Renal cortical epithelial cell (primary cell): ENCODE results near the gene TMEM217. TPM values are rescaled to one million over a fixed set of nuclear protein-coding genes. Genes with fewer than 3 reads are reported as not detected.
A peak's percentile ranks its signal among the peaks of the same experiment; 100 is the strongest.
"Not testable (repeated sequence)": the region's sequence is repeated elsewhere in the genome, so short reads cannot be mapped to it uniquely, and the experiment has no call there.

ENCODE experiments used
- DNase-seq: peaks from one replicate; pipeline ENCODE4 v3.0.0-alpha.2; 2011; ENCODE audit warnings: low read depth
- total RNA-seq: library from RNA; depleted of rRNA; stranded (reverse); fragments of >200 nt; gene quantifications from 2 replicates; pipeline ENCODE4 v1.2.3, GENCODE V29; 2014

TMEM217 gene
- total RNA-seq = 5.7 and 13.0 TPM in 2 replicates

DNA sequence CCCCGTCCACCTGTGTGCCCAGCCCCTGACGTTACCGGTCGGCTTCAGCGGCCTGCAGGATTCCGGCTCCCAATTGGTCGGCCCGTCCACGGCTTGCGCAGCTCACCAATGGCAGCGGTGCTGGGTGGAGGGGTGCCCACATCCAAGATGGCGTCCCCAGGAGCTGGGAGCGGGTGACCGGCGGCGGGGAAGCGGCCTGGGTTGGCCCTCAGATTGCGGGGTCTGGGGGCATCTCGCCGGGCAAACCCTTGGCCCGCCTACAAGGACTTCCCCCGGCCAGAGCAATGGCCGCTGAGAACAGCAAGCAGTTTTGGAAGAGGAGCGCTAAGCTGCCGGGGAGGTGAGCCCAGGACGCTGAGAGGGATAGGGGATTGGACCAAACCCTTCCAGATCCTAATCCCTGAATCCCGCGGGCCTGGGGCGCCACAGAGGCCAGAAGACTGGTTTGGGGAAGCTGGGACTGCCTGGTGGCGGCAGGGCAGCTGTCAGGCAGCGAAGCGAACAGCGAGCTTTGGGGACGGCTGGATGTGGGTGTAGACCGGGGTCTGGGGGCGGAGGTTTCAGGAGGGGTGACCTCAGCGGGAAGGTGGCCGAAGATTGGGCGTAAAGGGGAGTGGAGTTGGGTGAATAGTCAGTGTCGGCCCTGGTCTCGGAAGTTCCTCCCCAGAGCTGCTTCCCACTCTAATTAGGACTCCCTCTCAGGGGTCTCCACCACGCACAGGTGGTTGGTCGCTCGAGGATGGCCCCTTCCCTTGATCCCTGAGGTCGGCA, at the start of gene TMEM217, which contains the start of gene TBC1D22B:
Gene TMEM217, minus strand, starts transcription at position 511 of the 771 bp plus-strand sequence. CDS start 39,114 bp downstream, outside the sequence.
Gene TBC1D22B, plus strand, starts transcription at position 139 of the 771 bp plus-strand sequence. Its CDS starts 146 bp downstream, at position 285.
- peak; percentile 90 for DNase-seq

DNA sequence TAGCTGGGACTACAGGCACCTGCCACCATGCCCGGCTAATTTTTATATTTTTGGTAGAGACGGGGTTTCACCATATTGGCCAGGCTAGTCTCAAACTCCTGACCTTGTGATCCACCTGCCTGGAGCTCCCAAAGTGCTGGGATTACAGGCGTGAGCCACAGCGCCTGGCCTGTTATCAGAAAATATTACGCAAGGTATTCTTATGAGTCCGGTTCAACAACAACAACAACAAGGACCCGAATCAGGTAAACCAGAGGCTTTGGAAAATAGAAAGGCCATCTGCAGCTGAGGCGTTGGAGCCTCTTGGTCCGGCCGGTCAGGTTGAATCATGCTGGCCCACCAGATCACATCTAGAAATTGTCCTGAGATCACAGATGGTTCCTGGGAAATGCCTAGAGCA, 49.5 kb upstream of the TMEM217 start:
- not testable (repeated sequence) for DNase-seq

DNA sequence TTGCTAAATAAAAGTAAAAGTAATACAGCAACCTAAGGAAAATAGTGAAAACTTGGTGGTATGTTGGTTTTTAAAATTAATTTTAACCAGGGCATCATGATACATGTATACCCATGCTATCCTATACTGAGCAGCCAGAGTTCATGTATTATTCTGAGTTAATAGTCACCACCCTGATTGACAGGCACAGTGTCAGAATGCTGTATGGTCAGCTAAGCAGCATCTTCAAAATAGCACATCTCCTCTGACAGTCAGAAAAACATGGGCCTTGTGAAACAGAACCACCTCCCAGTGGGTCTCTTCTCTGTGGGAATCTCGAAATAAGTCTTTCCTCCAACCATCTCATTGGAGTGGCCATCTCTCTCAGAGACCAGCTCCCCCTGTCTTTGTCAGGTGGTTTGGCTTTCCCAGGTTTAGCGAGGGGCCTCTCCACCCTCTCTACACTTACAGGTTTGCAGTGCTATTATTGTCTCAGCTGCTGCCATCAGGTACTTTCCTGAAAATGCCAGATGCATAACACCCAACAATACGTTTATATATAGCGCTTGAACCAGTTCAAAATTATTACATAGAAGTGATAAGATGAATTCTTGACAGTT, 48.8 kb upstream of the TMEM217 start:
- DNase-seq = no peak

DNA sequence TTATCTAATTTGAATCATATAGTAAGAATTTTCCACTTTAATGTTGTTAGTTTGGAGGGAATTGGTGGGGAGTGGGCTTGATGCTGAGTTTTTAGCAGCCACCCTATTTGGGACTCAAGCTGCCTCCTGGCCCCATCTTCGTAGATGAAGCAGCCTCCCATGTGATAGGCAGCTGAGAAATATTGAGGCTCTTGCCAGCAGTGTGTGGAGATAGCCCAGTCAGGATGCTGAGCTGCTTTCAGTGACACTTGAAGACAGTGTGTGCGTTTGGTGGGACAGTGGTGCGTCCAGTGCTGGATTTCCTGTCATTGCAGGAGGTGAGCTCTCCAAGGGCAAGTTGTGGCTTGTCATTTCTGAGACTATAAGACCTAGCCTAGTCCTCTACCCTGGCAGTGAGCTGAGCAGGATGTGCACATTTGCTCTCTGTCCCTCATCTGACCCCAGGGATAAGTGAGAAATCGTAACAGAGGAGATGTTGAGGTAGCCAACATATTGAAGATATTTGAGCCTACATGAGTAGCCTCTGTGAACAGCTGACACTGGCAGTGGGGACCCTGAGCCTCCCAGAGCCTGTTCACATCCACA, 48.0 kb upstream of the TMEM217 start:
- DNase-seq = no peak

DNA sequence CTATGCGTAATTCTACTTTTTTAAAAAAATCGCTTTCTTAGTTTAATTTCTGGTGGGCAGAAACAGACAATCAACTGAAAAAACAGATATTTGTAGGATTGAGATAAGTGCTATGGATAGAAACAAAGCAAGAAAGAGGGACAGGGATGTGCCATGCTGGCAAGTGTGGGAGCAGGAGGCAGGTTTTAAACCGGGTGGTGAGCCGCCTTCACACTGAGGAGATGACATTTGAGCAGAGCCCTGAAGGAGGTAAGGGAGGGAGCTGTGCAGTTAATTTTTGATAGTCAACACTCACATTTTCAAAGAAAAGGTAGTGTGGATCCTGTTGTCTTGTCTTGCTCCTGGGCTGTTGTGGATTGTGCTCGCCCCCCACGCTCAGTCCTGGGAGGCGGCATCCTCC, 46.8 kb upstream of the TMEM217 start:
- DNase-seq = no peak

DNA sequence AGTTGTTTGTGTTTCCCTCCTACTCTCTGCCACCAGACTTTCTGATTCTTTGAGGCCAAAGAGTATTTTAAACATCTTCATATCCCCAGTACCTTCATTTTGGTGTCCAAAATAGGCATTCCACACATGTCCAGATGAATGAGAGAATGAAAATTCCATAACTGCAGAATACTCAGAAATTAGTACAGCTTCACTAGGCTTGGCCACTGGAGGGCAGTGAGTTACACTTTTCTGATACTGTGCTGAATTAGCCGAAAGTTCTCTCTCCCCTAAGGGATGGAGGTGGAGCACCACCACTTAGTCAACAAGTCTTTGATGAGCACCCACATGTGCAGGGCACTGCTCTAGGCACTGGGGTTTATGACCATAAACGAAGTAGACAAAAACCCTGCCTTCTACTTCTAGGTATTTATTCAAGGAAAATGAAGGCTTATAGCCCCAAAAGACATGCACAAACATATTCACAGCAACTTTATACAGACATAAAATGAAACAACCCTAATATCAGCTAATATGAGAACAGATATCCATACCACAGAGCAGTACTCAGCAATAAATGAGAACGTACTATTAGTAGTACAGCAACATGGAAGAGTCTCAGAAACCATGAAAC, 46.1 kb upstream of the TMEM217 start:
- peak; percentile 33 for DNase-seq

DNA sequence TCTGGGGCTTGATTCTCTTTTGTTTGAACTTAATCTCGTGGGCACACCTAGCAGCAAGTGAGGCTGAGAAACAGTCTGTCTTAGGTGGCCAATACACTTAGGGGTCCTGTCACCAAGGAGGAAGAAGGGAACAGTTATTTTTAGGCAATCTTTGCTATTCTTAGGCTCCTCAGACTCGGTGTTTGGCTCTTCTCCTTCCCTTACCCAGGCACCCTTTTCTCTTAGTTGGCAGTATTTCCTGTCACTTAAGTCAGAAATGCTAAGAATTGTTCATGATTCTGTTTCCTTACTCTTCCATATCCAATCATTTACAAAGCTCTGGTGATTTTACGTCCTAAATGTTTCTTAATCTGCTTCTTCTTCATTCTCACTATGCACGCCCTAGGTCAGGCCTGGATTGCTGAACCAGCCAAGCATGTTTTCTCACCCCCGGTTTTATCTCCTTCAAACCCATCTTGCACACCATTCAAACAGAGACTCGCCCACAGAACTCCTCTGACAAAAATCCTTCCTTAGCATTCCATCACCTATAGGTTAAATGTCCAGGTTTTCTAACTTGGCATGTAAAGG, 45.2 kb upstream of the TMEM217 start:
- peak; percentile 61 for DNase-seq

DNA sequence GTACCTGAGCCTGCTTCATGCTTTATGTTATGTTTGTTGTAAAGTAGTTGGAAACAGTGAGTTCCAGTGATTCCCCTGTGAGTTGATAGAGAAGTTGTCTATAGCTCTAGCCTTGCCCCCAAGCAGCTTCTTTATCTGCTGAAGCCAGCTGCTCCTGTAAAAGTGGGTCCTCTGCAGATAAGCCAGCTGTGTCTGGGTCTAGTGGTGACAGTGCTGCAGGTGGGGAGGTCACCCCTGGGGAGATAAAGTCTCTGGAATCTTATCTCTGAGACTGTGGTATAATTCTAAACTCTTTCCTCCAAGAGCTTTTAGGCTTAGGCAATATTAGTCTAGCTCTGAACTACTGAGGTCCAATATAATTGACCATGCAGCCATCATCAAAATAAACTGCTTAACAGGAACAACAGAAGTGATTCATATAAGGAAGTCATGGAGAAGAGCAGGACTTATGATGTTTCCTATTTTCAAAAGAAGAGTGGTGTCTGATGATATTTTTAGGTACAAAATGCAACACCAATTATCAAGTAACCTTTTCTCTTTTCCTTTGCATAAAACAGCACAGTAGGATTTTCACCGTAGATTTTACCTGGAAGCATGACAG, 44.2 kb upstream of the TMEM217 start:
- DNase-seq = no peak

DNA sequence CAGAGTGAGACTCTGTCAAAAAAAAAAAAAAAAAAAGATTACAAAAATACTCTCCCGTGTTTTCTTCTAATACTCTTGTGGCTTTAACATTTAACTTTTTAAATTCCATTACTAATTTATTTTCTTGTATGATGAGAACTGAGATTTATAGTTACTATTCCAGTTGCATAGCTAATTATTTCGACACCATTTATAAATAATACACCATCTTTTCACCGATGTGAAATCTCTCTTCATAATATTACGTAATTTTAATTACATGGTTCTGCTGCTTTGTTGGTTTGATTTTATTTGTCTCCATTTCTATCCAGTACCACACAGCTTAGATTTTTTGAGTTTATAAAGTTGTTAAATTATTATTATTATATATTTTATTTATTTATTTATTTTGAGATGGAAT, 42.0 kb upstream of the TMEM217 start:
- no peak for DNase-seq

DNA sequence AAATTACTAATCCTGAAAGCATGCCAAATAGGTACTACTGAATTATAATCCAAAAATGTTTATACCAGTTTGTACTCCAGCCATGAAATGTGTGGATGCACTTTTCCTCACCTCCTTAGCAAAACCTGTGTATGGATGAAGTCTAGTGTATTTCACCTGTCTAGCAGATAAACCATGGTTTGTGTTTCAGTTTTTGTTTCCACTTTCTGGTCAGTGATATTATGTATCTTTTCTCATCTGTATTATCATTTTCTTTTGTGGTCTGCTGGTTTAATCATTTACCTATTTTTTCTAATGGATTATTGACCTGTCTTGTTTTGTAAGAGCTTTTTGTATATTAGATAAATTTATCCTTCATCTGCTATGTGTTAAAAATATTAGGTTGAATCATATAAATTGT, 41.0 kb upstream of the TMEM217 start:
- no peak for DNase-seq

DNA sequence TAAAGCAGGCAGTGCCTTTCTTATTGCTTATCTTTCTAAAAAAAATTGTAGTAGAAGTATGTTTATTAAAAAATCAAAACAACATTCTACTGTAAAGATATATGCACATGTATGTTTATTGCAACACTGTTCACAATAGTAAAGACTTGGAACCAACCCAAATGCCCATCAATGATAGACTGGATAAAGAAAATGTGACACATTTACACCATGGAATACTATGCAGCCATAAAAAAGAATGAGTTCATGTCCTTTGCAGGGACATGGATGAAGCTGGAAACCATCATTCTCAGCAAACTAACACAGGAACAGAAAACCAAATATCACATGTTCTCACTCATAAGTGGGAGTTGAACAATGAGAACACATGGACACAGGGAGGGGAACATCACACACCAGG, 39.7 kb upstream of the TMEM217 start:
- DNase-seq = not testable (repeated sequence)

DNA sequence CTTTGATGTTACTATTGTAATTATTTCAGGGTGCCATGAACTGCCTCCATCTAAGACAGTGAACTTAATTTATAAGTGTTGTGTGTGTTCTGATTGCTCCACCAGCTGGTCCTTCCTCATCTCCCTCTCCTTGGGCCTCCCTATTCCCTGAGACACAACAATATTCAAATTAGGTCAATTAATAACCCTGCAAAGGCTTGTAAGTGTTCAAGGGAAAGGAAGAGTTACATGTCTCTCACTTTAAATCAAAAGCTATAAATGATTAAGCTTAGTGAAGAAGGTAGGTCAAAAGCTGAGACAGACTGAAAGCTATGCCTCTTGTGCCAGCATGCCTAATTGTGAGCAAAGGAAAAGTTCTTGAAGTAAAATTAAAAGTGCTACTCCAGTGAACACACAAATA, 35.5 kb upstream of the TMEM217 start:
- peak; percentile 82 for DNase-seq

DNA sequence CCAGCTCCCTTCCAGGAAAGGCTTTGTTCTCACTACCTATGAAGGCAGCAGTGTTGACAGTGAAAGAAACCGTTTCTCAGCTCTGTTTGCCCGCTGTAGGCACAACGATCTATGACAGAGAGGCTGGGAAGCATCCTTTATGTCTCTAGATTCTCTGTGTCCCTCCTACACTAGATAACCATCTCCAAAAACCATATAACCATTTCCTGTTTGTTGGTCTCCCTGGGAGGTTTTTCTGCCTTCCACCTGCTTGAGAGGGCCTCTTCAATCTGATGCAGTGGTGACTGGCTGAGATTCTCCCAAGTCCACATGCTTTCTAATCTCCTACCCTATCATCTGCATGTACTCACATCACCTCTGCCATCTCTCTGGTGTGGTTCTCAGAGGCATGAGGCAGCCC, 32.0 kb upstream of the TMEM217 start:
- no peak for DNase-seq

DNA sequence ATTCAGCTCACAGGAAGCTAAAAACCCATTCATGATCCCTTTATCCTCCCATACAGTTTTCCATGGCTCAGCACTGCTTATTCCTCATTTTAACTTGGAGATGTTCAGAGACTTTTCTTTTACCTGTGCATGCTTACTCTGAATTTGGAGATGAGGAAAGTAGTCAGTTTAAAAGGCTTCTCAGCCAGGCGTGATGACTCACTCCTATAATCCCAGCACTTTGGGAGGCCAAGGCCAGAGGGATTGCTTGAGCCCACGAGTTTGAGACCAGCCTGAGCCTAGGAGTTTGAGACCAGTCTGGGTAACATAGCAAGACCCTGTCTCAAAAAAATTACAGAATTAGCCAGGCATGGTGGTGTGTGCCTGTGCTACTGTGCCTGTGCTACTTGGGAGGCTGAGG, 30.3 kb upstream of the TMEM217 start:
- no peak for DNase-seq

DNA sequence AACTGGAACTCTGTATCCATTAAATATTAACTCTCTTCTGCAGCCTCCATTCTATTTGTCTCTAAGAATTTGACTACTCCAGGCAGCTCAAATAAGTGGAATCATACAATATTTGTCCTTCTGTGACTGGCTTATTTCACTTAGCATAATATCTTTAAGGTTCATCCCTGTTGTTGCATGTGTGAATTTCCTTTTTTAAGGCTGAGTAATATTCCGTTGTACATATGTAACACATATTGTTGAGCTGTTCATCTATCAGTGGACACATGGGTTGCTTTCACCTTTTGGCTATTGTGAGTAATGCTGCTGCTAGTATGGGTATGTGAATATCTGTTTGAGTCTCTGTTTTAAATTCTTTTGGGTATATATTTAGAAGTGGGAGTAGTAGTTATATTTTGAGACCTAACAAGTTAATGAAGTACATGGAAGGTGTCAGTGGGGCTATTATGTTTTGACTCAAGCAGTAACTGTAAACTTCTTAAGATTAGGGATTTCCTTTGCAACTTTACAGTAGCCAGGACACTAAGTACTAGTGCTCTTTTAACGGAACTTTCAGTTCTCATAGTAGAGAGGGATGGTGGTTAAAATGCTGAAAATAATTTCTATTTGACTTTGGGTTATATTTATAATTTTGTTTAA, 29.7 kb upstream of the TMEM217 start:
- no peak for DNase-seq

DNA sequence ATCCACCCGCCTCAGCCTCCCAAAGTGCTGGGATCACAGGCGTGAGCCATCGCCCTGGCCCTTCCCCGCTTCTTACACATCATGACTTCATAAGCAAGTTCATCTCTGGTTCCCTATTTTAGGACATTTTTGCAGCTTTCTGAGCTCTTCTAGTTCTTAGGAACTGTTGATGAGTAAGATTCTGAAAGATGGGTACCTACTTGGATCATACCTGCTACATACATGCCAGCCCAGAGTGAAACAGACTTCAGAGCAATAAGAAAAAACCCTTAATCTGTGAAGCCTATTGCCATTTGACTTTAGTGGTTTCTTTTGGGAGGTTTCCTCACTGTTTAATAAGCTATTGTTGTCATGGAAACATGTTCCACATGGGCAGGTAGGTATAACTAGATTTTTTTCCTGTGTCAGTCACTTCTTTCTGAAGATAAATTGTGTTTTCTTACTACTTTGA, 27.9 kb upstream of the TMEM217 start:
- peak; percentile 93 for DNase-seq

DNA sequence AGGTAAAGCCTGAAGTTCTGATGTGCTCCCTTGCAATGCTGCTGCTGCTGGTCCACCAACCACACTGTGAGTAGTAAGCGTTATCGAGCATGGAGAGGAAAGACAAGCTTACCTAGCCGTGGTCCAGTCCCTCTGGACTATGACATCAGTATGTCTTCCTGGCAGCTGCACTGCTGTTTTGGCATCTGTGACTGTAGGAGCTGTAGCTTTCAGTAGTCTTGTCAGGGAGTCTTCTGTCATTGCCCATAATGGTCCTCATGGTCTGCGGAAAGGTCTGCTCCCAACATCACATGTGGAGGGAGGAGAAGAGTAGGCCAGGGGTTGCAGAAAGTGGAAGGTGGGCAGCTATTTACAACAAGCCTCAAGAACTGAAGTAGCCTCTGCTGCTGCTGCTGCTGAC, 26.8 kb upstream of the TMEM217 start:
- no peak for DNase-seq

DNA sequence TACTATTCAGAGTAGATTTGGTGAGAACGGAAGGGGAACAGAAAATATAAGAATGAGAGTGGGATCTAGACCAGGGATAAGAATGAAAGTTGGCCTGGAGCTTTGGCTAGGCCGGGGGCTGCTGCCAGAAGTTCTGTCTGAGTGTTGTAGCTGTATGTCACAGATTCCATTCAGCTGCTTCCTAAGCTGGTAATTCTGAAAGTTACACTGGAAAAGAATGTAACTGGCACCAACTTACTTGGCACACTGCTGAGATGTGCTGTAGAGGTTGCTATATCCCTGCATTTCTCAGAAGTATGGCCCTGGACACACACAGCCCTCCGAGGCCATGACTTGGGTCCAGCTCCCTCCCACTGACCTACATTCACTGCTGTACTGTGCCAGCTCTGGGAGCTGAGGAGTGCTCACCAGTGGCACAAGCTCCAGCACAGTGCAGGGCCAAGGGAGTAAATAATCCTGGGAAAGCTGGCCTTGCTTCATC, 25.8 kb upstream of the TMEM217 start:
- DNase-seq = no peak

DNA sequence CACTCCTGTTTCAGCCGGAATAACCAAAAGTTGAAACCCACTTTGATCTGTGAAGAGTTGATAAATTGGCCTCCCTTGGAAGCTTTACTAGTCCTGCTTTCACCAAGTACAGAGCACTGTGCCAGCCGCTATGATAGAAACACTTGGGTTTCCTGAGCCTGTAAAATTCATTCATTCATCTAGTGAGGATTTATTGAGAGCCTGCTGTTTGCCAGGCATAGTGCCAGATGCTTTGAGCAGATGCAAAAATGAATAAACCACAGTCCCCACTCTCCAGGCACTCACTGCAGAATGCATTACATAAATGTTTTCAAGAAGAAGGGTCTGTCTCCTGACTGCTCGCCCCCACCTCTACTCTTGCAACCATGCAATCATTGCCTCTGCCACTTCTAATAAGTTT, 25.3 kb upstream of the TMEM217 start:
- no peak for DNase-seq

DNA sequence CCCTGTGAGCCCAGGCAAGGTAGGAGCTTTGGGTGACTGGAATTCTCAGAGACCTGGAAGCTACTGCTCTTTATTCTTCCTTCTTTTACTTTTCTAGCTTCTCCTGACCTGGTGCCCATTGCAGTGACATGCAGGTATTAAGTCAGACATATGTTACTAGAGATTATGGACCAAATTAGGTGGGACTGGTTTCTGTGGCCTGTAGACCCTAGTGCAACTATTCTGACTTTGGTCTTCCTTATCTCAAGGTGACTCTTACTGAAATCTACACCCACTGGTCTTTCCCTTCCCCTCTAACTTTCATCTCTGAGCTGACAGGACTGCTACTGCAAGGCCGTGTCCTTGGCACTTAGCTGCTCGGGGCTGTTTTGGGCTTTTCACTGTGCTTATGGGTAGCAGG, 24.4 kb upstream of the TMEM217 start:
- no peak for DNase-seq
